Stimulated activated CD8-positive, alpha-beta memory T cell treated with anti-CD3 and anti-CD28 coated beads, Interleukin-4, amount 100 ng/mL, for 1 hour (primary cell): ENCODE measurements around the gene RAB11B.
"Not testable (repeated sequence)": the region's sequence is repeated elsewhere in the genome, so short reads cannot be mapped to it uniquely, and the experiment has no call there.

ENCODE experiments used
- DNase-seq, 2 donors: peaks; one replicate each; pipeline ENCODE4 v3.0.0-alpha.2; 2020; ENCODE audit warnings: low read depth in 2 of 2, low spot score in 1 of 2

The RAB11B gene

DNA sequence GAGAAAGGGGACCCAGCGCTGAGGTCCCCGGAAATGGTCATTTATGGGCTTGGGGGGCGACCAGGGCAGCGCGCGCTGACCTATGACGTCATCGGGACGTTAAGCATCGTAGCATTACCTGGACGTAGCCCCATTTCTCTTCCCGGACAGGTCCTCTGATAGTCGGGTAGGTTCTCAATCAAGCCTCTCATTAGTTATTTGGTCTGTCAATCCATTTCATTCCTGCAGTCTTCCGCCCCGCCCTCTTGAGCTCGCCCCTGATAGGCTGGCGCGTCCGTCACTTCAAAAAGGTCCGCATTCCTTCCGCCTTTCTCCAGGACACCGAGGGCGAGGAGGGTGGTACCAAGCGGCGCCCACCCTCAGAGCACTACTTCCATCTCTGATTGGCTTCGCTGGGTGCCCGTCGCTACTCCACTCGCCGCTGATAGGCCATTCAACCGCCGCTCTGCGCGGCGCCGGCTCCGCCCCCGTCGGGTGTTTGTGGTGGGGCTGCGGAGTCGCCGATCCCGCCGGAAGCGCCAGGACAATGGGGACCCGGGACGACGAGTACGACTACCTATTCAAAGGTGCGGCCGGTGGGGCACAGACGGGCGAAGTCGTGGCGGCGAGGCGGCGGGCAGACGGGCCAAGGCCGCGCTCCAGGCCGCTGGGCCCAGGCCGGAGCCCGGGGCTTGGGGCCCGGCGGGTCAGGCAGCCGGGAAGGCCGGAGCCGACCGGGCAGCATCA is at the start of gene RAB11B:
Gene RAB11B, plus strand, starts transcription at position 470 of the 726 bp plus-strand sequence. Its CDS starts 57 bp downstream, at position 527.
- DNase-seq: peak; percentile 86 to 95

DNA sequence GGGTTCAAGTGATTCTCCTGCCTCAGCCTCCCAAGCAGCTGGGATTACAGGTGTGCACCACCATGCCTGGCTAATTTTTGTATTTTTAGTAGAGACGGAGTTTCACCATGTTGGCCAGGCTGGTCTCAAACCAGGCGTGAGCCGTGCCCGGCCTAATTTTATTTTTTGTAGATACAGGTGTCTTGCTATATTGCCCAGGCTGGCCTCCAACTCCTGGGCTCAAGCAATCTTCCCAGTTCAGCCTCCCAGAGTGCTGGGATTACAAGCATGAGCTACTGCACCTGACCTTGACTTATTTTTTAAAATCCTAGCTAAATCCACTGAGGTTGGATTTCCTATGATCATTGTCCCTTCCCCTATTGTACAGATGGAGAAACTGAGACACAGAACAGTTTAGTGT is 48.7 kb upstream of the RAB11B start:
- not testable (repeated sequence) for DNase-seq

DNA sequence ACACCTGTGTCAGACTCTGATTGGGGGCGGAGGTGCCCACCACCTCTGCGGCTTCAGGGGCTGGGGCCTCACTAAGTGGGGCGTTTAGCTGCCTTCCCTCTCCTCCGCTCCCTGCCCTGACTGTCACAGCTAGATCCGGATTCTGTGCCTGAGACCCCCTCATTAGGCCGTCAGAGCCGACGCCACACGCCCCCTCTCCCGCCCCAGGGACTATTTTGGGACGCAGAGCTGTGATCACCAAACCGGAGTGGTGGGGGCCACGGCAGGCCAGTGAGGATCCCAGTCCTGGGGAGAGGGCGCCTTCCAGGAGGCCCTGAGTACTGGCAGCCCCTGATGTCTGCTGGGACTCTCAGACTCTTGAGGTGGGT is 47.9 kb upstream of the RAB11B start:
- DNase-seq: no peak

DNA sequence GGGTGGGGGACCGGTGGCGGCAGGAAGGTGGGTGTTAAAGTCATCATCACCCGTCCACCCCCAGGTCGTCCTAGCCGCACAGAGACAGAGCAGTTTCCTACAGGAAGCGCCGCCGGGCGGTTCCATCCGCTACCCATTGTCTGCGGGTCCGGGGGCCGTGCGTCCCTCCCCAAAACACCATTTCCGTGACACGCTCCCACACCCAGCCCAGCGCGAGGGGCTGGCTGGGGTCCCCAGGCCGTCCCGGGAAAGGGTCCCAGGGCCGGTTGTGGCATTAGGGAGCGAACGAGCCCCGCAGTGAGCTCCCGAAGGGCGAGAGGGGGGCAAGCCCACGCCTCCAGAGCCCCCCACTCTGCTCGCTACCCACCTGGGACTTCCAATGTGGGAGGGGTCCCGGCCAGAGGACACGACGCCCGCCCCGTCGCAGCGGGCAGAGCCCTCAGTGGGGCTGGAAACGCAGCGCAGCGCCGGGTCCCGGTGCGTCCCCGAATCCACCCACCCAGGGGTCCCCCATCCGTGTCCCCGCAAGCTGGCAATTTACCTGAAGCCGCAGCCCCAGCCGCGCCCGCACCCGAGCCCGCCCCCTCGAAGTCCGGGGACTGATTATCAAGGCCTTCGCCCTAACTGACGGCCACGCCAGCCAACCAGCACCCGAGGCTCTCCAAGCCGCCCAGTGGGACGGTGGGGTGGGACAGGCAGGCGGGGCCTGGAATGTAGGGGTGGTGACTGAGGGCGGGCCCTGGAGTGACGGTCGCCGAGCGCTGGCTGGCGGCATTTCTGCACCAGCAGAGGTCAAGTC is 47.3 kb upstream of the RAB11B start, which contains the start of gene KANK3:
Gene KANK3, minus strand, starts transcription at position 579 of the 799 bp plus-strand sequence. CDS start 5,434 bp downstream, outside the sequence.
- peak; percentile 75 to 84 for DNase-seq

DNA sequence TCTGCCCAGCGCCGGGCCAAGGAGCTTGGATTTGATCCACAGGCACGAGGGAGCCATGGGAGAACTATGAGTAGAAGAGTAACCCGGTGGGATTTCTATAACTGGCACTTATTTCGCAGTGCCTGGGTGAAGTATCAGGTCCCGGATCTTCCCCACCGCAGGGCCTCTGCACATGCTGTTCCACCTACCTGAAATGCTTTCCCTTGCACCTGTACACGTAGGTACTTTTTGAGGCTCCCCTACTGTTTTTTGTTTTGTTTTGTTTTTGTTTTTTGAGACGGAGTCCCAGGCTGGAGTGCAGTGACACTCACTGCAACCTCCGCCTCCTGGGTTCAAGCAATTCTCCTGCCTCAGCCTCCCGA is 46.7 kb upstream of the RAB11B start:
- no peak for DNase-seq

DNA sequence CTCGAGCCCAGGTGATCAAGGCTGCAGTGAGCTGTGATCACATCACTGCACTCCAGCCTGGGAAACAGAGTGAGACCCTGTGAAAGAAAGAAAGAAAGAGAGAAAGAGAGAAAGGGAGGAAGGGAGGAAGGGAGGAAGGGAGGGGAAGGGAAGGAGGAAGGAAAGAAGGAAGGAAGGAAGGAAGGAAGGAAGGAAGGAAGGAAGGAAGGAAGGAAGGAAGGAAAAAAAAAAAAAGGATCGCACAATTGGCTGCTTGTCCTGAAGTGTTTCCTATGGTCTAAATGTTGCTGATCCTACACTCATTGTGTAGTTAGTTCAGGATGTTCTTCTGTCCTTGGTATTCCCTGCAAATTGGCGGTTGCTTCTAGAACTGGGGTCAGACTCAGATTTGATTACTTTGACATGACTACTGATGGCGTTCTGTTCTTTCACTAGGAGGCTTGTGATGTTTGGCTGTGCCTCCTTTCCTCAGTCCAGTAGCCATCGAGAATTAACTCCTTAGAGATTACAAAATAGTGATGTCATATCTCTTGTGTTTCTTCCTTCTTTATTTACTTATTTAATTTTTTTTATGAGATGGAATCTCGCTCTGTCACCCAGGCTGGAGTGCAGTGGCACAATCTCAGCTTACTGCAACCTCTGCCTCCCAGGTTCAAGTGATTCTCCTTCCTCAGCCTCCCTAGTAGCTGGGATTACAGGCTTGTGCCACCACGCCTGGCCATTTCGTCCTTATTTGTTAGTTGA is 40.4 kb upstream of the RAB11B start:
- DNase-seq: not testable (repeated sequence)

DNA sequence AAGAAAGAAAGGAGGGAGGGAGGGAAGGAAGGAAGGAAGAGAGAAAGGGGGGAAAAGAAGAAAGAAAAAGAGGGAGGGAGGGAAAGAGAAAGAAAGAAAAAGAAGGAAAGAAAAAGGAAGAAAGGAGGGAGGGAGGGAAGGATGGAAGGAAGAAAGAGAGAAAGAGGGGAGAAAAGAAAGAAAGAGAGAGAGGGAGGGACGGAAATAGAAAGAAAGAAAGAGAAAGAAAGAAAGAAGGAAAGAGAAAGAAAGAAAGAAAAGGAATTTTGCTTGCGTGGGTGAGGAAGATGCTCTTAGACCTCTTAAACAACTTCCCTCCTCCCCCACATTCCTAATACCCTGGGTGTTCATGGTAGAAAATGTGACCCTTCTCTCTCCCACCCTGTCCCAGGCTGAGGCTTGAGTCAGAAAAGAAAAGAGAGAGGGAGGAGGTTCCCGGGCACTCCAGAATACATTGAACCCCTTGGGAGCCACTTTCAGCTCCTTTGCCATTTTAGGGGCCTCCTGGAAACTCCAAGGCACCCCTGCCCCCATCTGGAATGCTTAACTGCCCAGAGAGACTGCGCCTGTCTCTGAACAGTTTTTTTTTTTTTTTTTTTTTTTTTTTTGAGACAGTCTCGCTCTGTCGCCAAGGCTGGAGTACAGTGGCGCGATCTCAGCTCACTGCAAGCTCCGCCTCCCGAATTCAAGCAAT is 37.9 kb upstream of the RAB11B start:
- no peak for DNase-seq

DNA sequence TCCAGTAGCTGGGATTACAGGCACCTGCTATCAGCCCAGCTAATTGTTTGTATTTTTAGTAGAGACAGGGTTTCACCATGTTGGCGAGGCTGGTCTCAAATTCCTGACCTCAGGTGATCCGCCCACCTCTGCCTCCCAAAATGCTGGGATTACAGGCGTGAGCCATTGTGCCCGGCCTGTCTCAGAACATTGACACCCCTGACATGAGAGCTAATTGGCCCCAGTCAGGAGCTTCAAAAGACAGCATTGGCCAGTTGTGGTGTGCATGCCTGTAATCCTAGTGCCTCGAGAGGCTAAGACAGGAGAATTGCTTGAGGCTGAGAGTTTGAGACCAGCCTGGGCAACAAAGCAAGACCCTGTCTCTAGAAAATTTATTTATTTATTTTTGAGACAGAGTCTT is 37.3 kb upstream of the RAB11B start:
- DNase-seq: not testable (repeated sequence)

DNA sequence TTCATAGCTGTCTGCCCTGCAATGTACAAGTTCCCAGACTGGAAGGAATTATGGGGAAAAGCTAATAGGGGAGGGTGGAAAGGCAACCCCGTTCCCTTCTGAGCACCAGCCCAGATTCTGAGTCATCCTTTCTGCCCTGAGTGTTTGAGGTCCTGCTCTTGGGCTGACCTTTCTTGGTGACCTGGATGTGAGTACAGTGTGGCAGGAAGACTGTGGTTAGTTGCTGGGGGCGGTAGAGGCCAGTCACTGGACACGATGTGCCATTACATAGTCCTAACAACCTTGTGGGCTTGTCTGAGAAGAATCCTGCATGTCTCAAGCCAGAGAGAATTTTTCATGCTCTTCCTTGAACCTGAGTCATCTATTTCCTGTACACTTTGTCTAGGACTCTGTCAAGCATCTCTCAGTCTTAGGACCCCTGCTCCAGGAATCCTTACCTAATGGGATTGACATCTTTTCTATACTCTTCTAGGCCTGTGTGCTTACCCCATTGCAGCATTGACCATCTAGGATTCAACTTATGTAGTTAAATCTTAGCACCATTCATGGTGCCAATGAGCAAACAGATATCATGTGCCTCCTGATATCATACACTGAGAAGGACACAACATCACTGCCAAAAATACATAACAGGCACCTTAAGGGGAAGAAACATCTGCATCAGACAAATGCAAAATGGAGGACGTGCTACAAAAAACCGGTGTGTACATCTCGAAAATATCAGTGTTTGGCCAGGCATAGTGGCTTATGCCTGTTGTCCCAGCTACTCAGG is 34.3 kb upstream of the RAB11B start:
- no peak for DNase-seq

DNA sequence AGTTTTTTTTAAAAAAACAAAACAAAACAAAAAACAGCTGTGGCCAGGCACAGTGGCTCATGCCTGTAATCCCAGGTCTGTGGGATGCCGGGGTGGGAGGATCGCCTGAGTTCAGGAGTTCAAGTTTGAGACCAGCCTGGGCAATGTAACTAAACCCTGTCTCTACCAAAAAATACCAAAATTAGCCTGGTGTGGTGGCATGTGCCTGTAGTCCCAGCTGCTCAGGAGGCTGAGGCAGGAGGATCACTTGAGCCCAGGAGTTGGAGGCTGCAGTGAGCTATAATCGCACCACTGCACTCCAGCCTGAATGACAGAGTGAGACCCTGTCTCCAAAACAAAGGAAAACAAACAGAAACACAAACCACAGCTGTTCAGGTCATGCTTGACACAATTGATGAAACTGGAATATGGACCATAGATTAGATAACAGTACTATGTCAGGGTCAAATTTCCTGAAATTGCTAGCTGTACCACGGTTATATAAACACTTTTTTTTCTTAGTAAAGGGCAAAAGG is 33.1 kb upstream of the RAB11B start:
- DNase-seq: no peak

DNA sequence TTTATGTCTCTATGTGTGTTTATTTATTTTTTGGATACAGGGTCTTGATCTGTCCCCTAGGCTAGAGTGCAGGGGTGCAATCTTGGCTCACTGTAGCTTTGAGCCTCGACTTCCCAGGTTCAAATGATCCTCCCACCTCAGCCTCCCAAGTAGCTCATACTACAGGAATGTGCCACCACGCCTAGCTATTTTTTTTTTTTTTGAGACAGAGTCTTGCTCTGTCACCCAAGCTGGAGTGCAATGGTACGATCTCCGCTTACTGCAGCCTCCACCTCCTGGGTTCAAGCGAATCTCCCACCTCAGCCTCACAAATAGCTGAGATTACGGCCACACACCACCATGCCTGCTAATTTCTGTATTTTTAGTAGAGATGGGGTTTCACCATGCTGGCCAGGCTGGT is 31.2 kb upstream of the RAB11B start:
- DNase-seq: no peak

DNA sequence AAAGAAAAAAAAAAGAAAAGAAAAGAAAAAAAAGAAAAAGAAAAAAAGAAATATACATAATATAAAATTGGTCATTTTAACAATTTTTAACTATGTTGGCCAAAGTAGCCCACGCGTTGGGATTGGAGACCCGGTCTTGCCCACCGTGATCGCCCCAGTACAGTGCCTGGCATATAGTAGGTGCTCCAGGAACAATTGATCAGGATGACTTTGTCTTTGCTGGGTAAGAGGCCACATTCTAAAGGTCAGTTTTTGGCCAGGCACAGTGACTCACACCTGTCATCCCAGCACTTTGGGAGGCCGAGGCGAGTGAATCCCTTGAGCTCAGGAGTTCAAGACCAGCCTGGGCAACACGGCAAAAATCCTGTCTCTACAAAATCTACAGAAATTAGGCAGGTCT is 30.0 kb upstream of the RAB11B start:
- no peak for DNase-seq

DNA sequence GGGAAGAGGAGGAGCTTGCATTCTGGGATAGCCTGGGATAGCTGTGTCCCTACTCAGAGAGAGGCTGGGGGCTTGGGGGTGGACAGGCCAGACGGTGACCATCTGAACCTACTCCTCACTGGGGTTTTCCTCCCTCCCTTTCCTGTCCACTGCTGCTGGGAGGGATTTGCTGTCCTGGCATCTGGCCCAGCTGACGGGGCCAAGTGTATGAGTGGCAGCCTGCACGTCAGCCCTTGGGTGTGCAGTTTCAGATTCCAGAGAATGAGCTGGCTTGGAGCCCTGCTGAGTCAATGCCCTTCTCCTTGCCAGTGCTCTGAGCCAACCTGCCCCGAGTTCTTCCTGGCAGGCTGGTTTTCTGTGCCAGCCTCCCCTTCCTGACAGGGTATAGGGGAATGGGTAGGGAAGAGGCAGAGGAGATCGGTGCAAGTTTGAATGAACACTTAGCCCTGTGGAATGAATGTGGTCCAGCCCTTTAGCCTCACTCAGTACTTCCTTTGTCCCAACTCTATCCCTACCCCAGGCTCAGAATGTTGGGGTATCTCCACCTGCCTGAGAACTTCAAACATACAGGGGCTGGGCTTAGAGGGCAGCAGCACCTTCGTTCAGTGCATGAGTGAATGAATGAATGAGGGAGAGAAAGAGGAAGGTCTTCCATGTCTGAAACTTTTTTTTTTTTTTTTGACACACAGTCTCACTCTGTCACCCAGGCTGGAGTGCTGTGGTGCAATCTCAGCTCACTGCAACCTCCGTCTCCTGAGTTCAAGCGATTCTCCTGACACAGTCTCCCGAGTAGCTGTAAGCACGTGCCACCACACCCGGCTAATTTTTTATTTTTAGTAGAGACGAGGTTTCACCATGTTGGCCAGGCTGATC is 28.0 kb upstream of the RAB11B start:
- DNase-seq: no peak

DNA sequence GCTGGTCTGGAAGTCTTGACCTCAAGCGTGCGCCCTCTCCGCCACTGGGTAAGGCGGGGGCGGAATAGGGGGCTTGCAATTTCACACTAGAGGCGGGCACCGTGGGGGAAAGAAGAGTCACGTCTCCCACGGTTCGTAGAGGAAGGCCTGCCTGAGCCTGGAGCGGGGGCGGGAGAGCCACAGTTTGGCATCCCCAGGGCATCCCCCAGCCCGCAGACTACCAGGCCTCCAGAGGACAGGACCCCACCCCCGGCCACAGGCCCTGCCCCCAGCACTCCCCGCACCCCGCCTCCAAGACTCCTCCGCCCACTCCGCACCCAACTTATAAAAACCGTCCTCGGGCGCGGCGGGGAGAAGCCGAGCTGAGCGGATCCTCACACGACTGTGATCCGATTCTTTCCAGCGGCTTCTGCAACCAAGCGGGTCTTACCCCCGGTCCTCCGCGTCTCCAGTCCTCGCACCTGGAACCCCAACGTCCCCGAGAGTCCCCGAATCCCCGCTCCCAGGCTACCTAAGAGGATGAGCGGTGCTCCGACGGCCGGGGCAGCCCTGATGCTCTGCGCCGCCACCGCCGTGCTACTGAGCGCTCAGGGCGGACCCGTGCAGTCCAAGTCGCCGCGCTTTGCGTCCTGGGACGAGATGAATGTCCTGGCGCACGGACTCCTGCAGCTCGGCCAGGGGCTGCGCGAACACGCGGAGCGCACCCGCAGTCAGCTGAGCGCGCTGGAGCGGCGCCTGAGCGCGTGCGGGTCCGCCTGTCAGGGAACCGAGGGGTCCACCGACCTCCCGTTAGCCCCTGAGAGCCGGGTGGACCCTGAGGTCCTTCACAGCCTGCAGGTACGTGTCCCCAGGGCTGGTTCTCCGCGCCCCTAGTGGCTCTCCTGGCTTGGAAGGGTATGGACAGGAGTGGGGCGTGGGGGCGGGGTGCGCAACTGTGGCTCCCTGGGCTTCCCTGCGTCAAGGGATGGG is 26.1 kb upstream of the RAB11B start, which contains the start of gene ANGPTL4:
Gene ANGPTL4, plus strand, starts transcription at position 353 of the 969 bp plus-strand sequence. Its CDS starts 167 bp downstream, at position 520.
- DNase-seq: peak in 1 of 2 donors; percentile 9

DNA sequence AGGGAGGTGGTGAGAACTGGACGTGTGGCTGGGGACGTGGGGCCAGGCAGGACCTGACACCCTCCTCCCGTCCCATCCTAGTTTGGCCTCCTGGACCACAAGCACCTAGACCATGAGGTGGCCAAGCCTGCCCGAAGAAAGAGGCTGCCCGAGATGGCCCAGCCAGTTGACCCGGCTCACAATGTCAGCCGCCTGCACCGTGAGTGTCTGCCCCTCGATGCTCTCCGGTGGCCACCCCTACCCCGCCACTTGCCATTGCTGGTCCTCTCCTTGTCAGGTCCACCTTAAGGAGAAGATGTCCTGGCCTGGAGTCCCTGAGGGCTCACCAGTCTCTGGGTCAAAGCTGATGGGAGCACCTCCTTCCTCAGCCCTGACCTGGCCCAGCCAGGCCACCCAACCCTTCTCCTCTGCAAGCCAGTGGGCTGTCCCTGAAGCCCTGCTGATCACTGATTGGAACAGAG is 24.0 kb upstream of the RAB11B start:
- DNase-seq: no peak

DNA sequence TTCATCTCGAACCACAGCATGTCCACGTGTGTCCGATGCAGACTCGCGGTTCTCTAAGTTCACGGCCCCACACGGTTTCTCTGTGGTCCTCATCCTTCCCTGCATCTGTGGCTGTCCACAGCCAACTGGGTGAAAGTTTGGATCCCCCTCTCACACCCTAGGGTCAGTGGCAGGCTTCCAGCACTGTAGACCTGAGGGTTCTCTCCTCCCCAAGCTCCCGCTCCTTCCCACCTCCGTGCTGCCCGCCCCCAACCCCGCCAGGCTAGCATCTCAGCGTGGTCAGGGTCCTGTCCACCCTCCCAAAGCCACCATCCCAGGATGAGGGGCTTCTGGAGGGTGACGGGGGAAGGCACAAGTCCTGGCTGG is 23.2 kb upstream of the RAB11B start:
- DNase-seq: no peak

DNA sequence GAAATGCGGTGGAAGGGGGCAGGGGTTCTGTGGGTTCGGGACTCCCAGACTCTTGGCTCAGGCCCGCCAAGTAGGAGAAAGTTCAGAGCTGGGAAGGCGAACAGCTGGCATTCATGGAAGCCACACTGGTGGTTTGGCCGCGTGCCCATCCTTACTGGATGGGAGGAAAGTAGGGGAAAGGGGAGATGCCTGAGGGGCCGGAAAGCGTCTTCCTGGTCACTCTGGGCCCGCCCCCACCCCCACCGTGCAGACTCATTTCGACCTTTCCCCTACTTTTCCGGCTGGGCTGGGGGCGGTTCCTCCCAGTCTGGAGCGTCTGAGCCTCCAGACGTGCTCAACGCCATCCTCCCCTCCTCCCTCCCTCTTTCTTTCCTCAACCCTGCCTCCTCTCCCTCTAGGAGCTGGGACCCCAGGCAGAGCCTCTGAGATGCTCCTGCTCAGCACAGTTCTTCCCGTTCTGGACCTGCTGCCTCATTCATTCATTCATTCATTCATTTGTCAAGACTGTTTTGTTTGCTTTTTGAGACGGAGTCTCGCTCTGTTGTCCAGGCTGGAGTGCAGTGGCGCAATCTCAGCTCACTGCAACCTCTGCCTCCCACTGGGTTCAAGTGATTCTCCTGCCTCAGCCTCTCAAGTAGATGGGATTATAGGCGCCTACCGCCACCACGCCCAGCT is 22.7 kb upstream of the RAB11B start:
- no peak for DNase-seq
